ENCODE data around the gene PTPRC. TPM values are rescaled to one million over a fixed set of nuclear protein-coding genes. Genes with fewer than 3 reads are reported as not detected.

The PTPRC gene
- total RNA-seq, 1 experiment from 2014 or later = 1.4 TPM

- no TSS peak for BruUV-seq (replicated peaks)
- no peak for TF ChIP-seq CTCF (IDR thresholded peaks at IDR 0.05)
- no peak for TF ChIP-seq POLR2AphosphoS5 (IDR thresholded peaks at IDR 0.05; ENCODE audit: low read depth, low read length)
- TF ChIP-seq TCF7L2 (IDR thresholded peaks at IDR 0.05; ENCODE audit: low read depth, low read length) = no peak
- TF ChIP-seq SIN3A (IDR thresholded peaks at IDR 0.05; ENCODE audit: borderline replicate concordance, insufficient read depth, low read depth, low read length) = no peak
- TF ChIP-seq, protein P1, sequence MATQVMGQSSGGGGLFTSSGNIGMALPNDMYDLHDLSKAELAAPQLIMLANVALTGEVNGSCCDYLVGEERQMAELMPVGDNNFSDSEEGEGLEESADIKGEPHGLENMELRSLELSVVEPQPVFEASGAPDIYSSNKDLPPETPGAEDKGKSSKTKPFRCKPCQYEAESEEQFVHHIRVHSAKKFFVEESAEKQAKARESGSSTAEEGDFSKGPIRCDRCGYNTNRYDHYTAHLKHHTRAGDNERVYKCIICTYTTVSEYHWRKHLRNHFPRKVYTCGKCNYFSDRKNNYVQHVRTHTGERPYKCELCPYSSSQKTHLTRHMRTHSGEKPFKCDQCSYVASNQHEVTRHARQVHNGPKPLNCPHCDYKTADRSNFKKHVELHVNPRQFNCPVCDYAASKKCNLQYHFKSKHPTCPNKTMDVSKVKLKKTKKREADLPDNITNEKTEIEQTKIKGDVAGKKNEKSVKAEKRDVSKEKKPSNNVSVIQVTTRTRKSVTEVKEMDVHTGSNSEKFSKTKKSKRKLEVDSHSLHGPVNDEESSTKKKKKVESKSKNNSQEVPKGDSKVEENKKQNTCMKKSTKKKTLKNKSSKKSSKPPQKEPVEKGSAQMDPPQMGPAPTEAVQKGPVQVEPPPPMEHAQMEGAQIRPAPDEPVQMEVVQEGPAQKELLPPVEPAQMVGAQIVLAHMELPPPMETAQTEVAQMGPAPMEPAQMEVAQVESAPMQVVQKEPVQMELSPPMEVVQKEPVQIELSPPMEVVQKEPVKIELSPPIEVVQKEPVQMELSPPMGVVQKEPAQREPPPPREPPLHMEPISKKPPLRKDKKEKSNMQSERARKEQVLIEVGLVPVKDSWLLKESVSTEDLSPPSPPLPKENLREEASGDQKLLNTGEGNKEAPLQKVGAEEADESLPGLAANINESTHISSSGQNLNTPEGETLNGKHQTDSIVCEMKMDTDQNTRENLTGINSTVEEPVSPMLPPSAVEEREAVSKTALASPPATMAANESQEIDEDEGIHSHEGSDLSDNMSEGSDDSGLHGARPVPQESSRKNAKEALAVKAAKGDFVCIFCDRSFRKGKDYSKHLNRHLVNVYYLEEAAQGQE (IDR thresholded peaks at IDR 0.05; ENCODE audit: insufficient read depth in 1 of 2, low read depth in 2 of 2, low read length in 1 of 2) = no peak
- ATAC-seq = no peak
- intact Hi-C loops (cut with micrococcal nuclease; ENCODE audit: unreplicated experiment) = no loop called here
- H3K36me3 ChIP-seq (ENCODE audit: control insufficient read depth, insufficient read depth, low read length) = no peaks in the 10 kb centered on the region
- no peak overlapping the region for H3K27ac ChIP-seq (ENCODE audit: low read length)
- H3K4me1 ChIP-seq (ENCODE audit: control insufficient read depth, insufficient read depth, low read length) = no peaks in the 10 kb centered on the region
- H3K9me3 ChIP-seq (ENCODE audit: control insufficient read depth, insufficient read depth, low read depth, low read length) = no peaks in the 10 kb centered on the region
- DNase-seq (ENCODE audit: low read depth, low spot score) = no peak
- no peak overlapping the region for H3K4me3 ChIP-seq (ENCODE audit: low read depth in 2 of 2, low read length in 2 of 2)
- in situ Hi-C loops (cut with HindIII; ENCODE audit: low pct_unique_long_range_greater_than_20kb, low sequenced_read_pairs) = no loop called here
- ChIA-PET CTCF (no interaction called here), POLR2A (no interaction called here)
- H3K27me3 ChIP-seq (ENCODE audit: control insufficient read depth, insufficient read depth, low read length) = no peaks in the 10 kb centered on the region
Measured at GRCh38 chr1:198716051-198716450, 77.2 kb downstream of the PTPRC start.

DNA sequence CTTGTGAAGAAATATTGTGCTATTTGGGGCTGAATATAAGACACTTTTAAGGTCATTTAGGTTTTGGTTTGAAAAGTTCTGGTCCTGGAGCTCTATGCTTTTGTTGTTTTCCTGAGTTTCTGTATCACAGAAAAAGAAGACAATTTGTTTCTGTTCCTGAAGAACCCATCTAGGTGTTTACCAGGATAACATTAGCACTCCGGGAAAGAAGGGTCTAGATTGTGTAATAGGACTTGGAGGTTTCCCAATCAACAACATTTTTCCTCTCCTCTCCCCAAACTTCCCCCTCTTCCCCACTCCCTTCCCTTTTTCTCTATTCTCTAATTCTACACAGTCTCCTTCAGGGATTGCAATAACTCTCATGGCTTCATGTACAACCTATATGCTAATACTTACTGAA, 78.7 kb downstream of the PTPRC start:
- Histone ChIP-seq H3K4me3 (ENCODE audit: low read depth in 2 of 2, low read length in 2 of 2) (no peak overlapping the region), H3K9me3 (ENCODE audit: control insufficient read depth, insufficient read depth, low read depth, low read length) (no peaks in the 10 kb centered on the region), H3K27me3 (ENCODE audit: control insufficient read depth, insufficient read depth, low read length) (no peaks in the 10 kb centered on the region), H3K27ac (ENCODE audit: low read length) (no peak overlapping the region), H3K4me1 (ENCODE audit: control insufficient read depth, insufficient read depth, low read length) (no peaks in the 10 kb centered on the region), H3K36me3 (ENCODE audit: control insufficient read depth, insufficient read depth, low read length) (no peaks in the 10 kb centered on the region)
- CTCF ChIA-PET = no interaction called here
- intact Hi-C loops (cut with micrococcal nuclease; ENCODE audit: unreplicated experiment) (no loop called here), in situ Hi-C loops (cut with HindIII; ENCODE audit: low pct_unique_long_range_greater_than_20kb, low sequenced_read_pairs) (no loop called here)
- DNase-seq (ENCODE audit: low read depth, low spot score) = no peak
- TF ChIP-seq TCF7L2 (IDR thresholded peaks at IDR 0.05; ENCODE audit: low read depth, low read length) = no peak
- TF ChIP-seq CTCF (IDR thresholded peaks at IDR 0.05) = no peak
- no peak for TF ChIP-seq SIN3A (IDR thresholded peaks at IDR 0.05; ENCODE audit: borderline replicate concordance, insufficient read depth, low read depth, low read length)
- TF ChIP-seq POLR2AphosphoS5 (IDR thresholded peaks at IDR 0.05; ENCODE audit: low read depth, low read length) = no peak
- no TSS peak for BruUV-seq (replicated peaks)
- POLR2A ChIA-PET = no interaction called here
- ATAC-seq = no peak
